Fibroblast of skin of left quadriceps (primary cell): Measurements from ENCODE around the gene DYNLT2.

ENCODE experiments used
- DNase-seq, 2 experiments: peaks; one replicate each; pipeline ENCODE4 v3.0.0-alpha.2; 2013; ENCODE audit warnings: low read depth in 2 of 2

Gene DYNLT2

DNA sequence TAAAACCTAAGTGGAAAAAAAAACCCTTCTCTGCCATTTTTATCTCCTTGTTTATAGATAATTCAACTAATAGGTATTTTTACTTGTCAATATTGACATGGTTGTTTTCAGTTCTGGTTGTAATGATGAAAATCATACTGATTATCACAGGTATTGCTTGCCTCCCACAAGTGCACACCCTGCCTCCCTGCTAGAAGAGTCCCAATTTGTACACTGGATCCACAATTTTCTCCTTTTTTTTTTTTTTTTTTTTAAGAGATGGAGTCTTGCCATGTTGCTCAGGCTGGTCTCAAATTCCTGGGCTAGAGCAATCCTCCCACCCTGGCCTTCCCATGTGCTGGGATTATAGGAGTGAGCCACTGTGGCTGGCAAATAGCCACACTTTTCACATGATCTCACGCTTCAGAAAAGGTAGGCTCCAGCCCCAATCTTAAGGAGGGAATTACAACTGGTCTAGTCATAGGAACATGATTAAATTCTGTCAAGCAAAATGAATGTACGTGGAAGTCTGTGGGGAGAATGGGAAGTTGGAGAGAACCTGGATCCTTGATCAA, 12.3 kb downstream of the DYNLT2 start:
- no peak for DNase-seq

DNA sequence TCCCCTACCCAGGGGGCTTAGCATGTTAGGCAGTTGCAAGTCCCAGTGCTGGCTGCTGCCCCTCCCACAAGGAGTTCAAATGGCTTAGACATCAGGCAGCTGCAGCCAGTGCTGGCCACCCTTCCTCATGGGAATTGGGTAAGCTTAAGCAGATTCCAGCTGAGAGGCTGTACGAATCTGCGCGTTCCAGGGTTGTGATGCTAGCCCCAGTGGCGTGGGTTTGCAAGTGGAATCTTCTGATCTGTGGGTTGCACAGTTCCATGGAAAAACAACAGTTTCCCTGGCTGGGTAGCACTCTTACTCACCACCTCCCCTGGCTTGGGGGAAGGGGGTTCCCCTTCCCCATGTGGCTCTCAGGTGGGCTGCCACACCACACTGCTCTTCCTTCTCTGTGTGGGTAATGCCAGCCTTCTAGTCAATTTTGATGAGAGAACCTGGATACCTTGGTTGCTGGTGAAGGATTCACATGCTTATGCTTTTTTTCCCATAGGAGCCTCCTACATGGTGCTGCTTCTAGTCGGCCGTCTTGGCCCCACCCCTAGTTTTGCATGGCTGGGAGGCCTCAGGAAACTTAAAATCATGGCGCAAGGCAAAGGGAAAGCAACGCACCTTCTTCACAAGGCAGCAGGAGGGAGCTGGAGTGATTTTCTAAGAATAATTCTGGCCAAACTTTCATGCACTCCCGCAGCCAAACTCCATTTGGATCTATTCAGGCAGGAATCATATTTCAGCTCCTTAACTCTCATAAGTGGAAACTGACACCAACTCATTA, 13.0 kb downstream of the DYNLT2 start:
- no peak for DNase-seq

DNA sequence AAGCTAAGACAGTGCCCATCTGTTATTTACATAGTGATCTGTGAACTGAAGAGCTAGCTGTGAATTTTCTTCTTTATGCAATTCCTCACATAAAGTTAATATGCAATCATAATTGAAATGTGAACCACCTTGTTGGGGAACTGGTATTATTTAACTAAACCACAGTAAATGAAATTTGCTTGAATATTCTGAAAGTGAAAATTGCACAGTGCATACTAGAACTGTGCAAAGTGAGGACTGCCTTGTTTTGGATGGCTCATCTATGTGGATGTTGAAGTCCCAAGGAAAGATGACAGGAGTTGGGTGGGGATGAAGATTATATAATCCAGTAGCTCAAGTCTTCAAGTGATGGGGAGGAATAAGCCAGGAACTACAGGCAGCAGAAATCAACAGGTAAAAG, 21.4 kb downstream of the DYNLT2 start:
- DNase-seq, result no peak

DNA sequence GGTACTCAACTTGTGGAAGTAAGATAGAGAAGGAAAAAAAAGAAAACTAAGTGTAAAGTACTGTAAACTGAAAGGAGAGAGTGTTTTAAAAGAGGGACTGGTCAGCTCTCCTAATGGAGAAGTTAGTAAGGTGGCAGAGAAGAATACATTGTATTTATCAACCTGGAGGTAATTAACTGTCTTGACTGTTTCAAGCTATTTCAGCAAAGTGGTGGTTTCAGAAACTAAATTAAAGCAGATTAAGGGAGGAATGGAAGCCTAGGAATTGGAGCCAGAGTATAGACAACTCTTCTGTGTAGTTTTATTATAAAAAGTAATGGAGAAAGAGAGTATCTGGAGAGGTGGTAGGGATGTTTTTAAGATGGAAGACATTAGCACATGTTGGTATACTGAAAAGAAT, 24.4 kb downstream of the DYNLT2 start:
- DNase-seq, result no peak

GRCh38 chr6:169726049-169726400, 25.3 kb downstream of the DYNLT2 start:
- no peak for DNase-seq

DNA sequence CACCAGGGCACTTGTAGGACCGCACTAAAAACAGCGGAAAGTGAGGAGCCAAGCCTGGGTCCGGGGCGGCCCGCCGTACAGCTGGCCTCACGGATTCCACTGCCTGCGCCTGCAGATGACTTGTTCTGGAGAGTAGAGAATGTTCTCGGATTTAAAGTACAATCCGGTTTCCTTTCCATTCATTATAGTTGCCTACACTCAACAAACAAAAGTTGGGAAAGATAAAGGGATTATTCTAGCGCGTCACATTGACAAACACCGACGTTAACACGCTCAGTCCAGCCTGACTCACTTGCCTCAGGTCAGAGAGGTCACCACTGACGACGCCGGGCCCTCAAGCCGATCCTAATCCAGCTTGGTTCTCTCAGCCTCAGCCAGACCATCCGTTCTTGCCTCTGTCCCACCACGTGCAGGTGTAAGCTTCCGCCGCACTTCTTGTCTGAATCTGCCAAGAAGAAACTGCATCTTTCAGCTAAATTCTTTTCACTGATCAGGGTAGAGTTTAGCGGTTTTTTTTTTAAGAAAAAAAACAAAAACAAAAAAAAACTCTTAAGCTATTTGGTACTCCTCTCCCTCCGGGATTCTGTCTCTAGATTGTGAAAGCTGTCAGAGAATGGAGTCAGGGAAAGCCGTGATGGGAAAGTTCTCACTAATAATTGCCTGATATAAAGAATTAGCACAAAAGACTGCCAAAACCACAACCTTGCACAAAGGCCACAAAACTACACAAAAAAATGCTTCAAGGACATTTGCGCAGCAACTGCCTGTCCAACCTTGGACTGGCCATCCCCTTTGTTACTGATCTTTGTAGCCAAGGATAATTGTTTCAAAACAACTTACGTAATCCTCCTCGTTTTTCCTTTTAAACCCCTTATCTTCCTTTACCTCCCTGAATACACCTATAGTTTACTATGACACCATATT, 26.0 kb downstream of the DYNLT2 start:
- DNase-seq, result no peak

- no peak for DNase-seq
These were observed 26.8 kb downstream of the DYNLT2 start, which contains the start of gene PHF10 for GRCh38 chr6:169724494-169725124. TSS of gene PHF10 (minus strand) at chr6:169724500. CDS start at chr6:169723931, 569 bp downstream.

- DNase-seq, result no peak
These were observed 27.3 kb downstream of the DYNLT2 start for GRCh38 chr6:169723991-169724493.

DNA sequence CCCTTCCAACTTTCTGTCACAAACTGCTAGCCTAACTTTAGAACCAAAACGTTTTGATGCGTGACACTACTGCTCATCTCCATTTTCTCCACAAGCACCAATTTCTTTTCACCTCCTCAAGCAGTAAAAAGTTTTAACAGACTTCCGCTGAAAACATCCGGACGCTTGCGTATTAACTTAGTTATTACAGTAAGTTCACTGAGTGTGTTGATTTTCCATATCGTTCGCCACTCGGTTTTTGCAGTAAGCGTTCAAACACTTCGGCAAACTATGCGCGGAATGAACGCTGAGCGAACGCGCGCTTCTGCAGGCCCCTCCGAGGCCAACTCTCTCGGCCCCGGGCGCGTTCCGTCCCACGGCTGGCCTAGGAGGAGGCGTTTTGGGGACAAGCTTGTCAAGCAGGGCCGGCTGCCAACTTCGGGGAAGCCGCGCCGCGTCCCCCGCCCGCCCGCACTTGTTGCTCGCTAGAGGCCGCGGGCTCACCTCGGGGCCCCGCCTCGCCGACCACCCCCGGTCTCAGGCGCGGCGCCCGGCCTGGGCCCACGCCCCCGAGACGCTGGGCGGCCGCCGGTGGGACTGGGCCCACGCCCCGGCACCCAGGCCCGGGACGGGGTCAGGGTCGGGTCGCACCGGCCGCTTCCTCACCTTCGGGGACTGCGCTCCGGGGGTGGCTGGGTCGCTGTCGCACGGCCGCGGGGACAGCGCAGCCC, 28.0 kb downstream of the DYNLT2 start:
- DNase-seq, result no peak

GRCh38 chr6:169722362-169723199, 28.8 kb downstream of the DYNLT2 start:
- peak in 1 of 2 experiments; percentile 30 for DNase-seq

DNA sequence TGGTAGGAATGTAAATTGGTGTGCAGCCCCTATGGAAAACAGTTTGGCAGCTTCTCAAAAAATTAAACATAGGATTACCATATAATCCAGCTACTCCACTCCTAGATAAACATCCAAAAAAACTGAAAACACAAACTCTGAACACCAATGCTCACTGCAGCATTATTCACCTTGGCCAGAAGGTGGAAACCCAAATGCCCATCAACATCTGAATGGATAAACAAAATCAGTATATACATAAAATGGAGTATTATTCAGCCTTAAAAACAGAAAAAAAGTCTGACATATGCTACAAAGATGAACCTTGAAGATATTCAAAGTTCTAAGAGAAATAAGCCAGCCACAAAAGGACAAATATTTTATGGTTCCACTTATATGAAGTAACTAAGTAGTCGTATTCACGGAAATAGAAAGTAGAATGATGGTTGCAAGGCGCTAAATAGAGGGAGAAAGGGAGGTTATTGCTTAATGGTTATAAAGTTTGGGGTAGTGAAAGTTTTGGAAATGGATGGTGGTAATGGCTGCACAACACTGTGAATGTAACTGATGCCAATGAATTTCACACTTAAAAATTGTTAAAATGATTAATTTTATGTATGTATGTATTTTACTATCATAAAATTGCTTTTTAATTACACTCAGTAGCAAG, 31.0 kb downstream of the DYNLT2 start:
- no peak for DNase-seq

DNA sequence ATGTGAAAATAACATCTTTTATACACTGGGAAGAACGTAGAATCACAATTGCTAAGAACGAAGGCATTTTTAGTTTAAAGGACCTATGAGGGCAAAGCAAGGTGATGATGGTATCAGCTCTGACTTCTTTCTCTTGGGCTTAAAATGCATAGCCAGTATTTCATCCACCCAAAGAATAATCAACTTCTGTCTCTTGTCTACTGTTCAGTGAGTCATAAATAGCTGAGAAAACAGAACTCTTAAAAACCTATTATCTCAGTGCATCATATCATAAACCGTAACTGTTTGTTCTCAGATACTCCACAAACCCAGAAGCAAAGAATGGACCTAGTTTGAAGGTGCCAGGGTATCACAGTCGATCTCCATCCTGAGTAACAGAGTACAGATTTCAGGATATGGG, 32.3 kb downstream of the DYNLT2 start:
- DNase-seq, result no peak

DNA sequence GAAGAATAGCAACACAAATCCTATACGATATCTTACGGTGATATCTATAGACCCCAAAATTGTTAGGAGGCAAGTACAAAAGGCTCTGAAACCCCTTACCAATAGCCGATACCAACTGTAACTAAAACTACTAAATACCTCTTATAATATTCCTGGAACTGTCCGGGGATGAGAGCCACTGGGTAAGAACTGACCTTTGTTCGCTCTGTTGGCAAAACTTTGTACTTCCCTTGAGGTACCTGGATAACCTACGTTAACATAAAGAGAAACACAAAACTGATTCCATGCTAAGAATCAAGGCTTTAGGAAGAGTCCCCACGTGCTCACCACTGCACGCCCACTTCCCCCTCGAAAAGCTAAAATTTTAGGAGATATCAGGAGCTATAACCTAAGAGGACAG, 36.8 kb downstream of the DYNLT2 start:
- DNase-seq, result no peak

- no peak for DNase-seq
These were observed 37.2 kb downstream of the DYNLT2 start for GRCh38 chr6:169714178-169714577.

- DNase-seq, result no peak
These were observed 41.4 kb downstream of the DYNLT2 start for GRCh38 chr6:169710009-169710408.

DNA sequence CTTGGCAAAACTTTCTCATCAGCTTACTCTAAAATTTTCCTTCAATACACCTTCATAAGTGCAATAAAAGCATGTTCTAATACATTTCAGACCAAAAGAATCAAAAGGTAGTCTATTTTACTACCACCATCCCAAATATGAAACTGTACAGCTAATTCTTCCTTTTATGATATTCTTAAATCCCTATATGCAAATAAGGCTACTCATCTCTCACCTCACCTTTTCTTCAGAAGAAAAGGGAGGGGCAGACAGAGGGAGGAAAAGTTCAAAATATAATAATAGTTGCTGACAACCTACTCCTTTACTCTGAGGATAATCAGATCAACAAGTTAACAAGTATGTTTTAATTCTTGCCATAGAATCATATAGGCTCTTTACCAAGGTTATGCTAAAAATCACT, 42.1 kb downstream of the DYNLT2 start:
- no peak for DNase-seq

DNA sequence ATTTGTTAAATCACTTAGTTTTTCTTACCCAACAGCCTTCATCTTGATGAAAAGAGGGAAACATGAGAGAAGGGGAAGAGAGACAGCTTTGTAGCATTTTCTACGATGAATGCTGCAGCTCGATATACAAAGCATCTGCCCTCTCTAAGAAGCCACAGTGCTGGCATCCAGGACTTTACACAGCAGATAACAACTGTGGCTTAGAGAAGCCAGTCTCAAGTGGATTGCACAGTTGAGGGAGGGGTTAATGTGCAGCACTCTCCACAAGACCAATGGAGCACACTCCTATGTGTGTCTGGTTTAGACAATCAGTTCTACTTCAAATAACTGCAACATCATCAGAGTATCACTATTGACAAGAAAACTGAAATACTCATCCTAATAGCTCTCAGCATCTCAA, 43.6 kb downstream of the DYNLT2 start:
- DNase-seq, result no peak

DNA sequence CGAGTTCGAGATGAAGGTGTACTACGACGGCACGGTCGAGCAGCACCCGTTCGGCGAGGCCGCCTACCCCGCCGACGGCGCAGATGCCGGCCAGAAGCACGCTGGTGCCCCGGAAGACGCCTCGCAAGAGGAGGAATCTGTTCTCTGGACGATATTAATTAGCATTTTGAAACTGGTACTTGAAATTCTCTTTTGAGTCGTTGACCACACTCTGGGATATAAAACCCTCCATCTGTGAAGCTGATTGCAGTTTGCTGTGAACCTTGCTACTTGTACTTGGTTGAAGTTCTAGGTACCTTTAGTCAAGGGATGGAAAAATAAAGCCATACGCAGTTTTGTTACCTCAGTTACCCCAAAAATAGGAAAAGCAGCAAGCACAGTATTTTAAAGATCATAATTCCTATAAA, 48.5 kb downstream of the DYNLT2 start:
- DNase-seq, result no peak

- DNase-seq, result peak; percentile 86 to 88
These were observed 49.2 kb downstream of the DYNLT2 start, which contains the start of the genes C6orf120 and WDR27 for GRCh38 chr6:169701954-169702839. TSS of gene C6orf120 (plus strand) at chr6:169702126. CDS start at chr6:169702460, 334 bp downstream. TSS of gene WDR27 (minus strand) at chr6:169702029. CDS start at chr6:169689005, 13,024 bp downstream.
